ENCODE measurements around the gene MTRF1.

GRCh38 chr13:41224113-41225110 lies 39.0 kb downstream of the MTRF1 start:
- no peak for TF ChIP-seq EZH2phosphoT487 (IDR thresholded peaks at IDR 0.05)
- TF ChIP-seq, protein P1, sequence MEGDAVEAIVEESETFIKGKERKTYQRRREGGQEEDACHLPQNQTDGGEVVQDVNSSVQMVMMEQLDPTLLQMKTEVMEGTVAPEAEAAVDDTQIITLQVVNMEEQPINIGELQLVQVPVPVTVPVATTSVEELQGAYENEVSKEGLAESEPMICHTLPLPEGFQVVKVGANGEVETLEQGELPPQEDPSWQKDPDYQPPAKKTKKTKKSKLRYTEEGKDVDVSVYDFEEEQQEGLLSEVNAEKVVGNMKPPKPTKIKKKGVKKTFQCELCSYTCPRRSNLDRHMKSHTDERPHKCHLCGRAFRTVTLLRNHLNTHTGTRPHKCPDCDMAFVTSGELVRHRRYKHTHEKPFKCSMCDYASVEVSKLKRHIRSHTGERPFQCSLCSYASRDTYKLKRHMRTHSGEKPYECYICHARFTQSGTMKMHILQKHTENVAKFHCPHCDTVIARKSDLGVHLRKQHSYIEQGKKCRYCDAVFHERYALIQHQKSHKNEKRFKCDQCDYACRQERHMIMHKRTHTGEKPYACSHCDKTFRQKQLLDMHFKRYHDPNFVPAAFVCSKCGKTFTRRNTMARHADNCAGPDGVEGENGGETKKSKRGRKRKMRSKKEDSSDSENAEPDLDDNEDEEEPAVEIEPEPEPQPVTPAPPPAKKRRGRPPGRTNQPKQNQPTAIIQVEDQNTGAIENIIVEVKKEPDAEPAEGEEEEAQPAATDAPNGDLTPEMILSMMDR (IDR thresholded peaks at IDR 0.05): no peak
- TF ChIP-seq EZH2 (IDR thresholded peaks at IDR 0.05): no peak

All from neural progenitor cell (in vitro differentiated cells).